Lung (tissue), 12 donors: ENCODE measurements around the gene BPIFB3. TPM values are rescaled to one million over a fixed set of nuclear protein-coding genes. Genes with fewer than 3 reads are reported as not detected.

Experiments used
- ATAC-seq: fragments of 200-7000 bp; cut with Tn5 transposase; one replicate; pipeline ENCODE4 v1.9.1; 2020; ENCODE audit warnings: moderate number of reproducible peaks; ENCODE audit not compliant: insufficient read depth, low FRiP score
- DNase-seq, 3 donors: peaks; one replicate each; pipeline ENCODE4 v3.0.0-alpha.2; 2013 to 2017
- H3K27ac ChIP-seq, 2 donors: one replicate each; pipeline ENCODE4 v1.5.1; 2013; ENCODE audit warnings: mild to moderate bottlenecking in 2 of 2, moderate library complexity in 2 of 2, control low read depth in 1 of 2, inconsistent platforms in 1 of 2, low read depth in 1 of 2, low read length in 1 of 2
- H3K27me3 ChIP-seq, 3 donors: one replicate each; pipeline ENCODE4 v1.5.1; 2013; ENCODE audit warnings: low read length in 2 of 3; ENCODE audit not compliant: control insufficient read depth in 3 of 3, insufficient read depth in 3 of 3
- H3K36me3 ChIP-seq, 4 donors: one replicate each; pipeline ENCODE4 v1.5.1; 2013; ENCODE audit warnings: low read length in 4 of 4, mild to moderate bottlenecking in 1 of 4, moderate library complexity in 1 of 4; ENCODE audit not compliant: control insufficient read depth in 4 of 4, insufficient read depth in 4 of 4
- H3K4me1 ChIP-seq, 5 donors: one replicate each; pipeline ENCODE4 v1.5.1; 2013; ENCODE audit warnings: low read length in 5 of 5, mild to moderate bottlenecking in 2 of 5, moderate library complexity in 1 of 5; ENCODE audit not compliant: control insufficient read depth in 5 of 5, insufficient read depth in 5 of 5
- H3K4me3 ChIP-seq: one replicate; pipeline ENCODE4 v1.5.1; 2013; ENCODE audit warnings: mild to moderate bottlenecking, control low read depth, moderate library complexity
- H3K9ac ChIP-seq, 2 donors: one replicate each; pipeline ENCODE4 v1.5.1; 2013; ENCODE audit warnings: low read length in 2 of 2, control low read depth in 1 of 2; ENCODE audit not compliant: insufficient read depth in 1 of 2
- H3K9me3 ChIP-seq, 4 donors: one replicate each; pipeline ENCODE4 v1.5.1; 2013; ENCODE audit warnings: low read length in 3 of 4, mild to moderate bottlenecking in 1 of 4, moderate library complexity in 1 of 4; ENCODE audit not compliant: control insufficient read depth in 4 of 4, insufficient read depth in 3 of 4
- CTCF ChIP-seq: IDR thresholded peaks from 2 replicates; pipeline ENCODE4 v1.5.1; 2012; ENCODE audit warnings: mild to moderate bottlenecking; ENCODE audit errors: control extremely low read depth, extremely low read depth
- WGBS, 2 donors: extraction: QIAGEN DNeasy Blood & Tissue Kit; methylation state at CpG; one replicate each; pipeline ENCODE4 v1.1.7; 2013; 5-methylcytosine and 5-hydroxymethylcytosine counted together
- polyA plus RNA-seq, 2 donors: library from polyadenylated mRNA; stranded (reverse); fragments of 200-250 nt; gene quantifications; one replicate each; pipeline ENCODE4 v1.2.1, GENCODE V29; 2013
- total RNA-seq, 2 donors: library from RNA; depleted of rRNA in 1 of 2; stranded (reverse); fragments of >200 nt in 1 of 2; gene quantifications; one replicate each; pipeline ENCODE4 v1.2.1, GENCODE V29; 2014 to 2021
- donor health status: control.
- donor health status: control.
- donor health status: Bipolar disorder and iron deficiency.
- donor health status: healthy.
- donor health status: DM: yes; HTN: yes; CAD: no.

Gene BPIFB3
- total and polyA plus RNA-seq, 4 donors: not detected

- DNase-seq (no peak), ATAC-seq (no peak)
- Histone ChIP-seq H3K27ac (no peak overlapping the region), H3K9me3 (no peaks in the 10 kb centered on the region), H3K9ac (no peak overlapping the region), H3K36me3 (no peaks in the 10 kb centered on the region), H3K27me3 (peaks cover 0 to 7% (median 5%) of the 10 kb centered on the region in 3 donors), H3K4me1 (no peaks in the 10 kb centered on the region), H3K4me3 (no peak overlapping the region)
- WGBS, 2 donors: 81 to 84% methylated on average over 8 of the region's 8 CpGs
- no peak for TF ChIP-seq CTCF
Measured at GRCh38 chr20:33010674-33011449, 42.8 kb upstream of the BPIFB3 start.

- no peaks in the 10 kb centered on the region for H3K4me1 ChIP-seq
- H3K9ac ChIP-seq: no peak overlapping the region
- H3K4me3 ChIP-seq: no peak overlapping the region
- H3K9me3 ChIP-seq: no peaks in the 10 kb centered on the region
- no peak for TF ChIP-seq CTCF
- no peaks in the 10 kb centered on the region for H3K36me3 ChIP-seq
- H3K27ac ChIP-seq: no peak overlapping the region
- DNase-seq (no peak), ATAC-seq (no peak)
- 85 to 87% methylated on average over 15 of the region's 15 CpGs for WGBS, 2 donors
- H3K27me3 ChIP-seq: peaks cover 0 to 11% (median 5%) of the 10 kb centered on the region in 3 donors
Measured at GRCh38 chr20:33012327-33013189, 41.1 kb upstream of the BPIFB3 start.

DNA sequence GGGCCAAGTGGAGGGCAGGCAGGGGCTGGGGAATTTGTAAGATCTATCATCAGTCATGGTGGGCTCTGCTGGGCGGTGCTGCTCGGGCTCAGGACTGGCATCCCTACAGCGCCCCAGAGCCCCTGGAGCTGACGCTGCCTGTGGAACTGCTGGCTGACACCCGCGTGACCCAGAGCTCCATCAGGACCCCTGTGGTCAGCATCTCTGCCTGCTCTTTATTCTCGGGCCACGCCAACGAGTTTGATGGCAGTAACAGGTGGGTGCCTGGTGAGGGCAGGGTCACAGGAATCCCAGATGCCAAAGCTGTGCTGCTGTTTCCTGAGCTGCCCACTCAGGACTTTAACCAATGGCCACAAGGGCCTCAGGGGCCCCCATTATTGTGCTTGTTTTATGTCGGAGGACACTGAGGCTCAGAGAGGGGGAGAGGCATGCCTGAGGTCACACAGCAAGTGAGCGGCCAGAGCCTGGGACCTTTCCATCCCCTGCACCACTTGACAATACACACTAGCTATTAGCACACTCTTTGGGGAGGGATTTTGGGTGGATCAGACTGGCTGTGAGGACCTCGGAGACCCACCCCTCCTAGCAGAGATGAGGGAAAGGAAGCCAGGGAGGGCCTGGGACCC is 39.9 kb upstream of the BPIFB3 start:
- H3K27ac ChIP-seq: no peak overlapping the region
- no peak for TF ChIP-seq CTCF
- no peaks in the 10 kb centered on the region for H3K4me1 ChIP-seq
- no peak for ATAC-seq
- H3K27me3 ChIP-seq: peaks cover 0 to 15% (median 5%) of the 10 kb centered on the region in 3 donors
- H3K4me3 ChIP-seq: no peak overlapping the region
- no peak overlapping the region for H3K9ac ChIP-seq
- no peaks in the 10 kb centered on the region for H3K9me3 ChIP-seq
- DNase-seq: no peak
- H3K36me3 ChIP-seq: no peaks in the 10 kb centered on the region
- 72 to 74% methylated on average over 12 of the region's 12 CpGs for WGBS, 2 donors
